HepG2 (cell line): ENCODE data around the gene PDLIM5. TPM values are rescaled to one million over a fixed set of nuclear protein-coding genes. Genes with fewer than 3 reads are reported as not detected.

Source experiments
- ATAC-seq: fragments of 200-7000 bp; cut with Tn5 transposase; 3 replicates; pipeline ENCODE4 v1.9.1; 2020; ENCODE audit warnings: mild to moderate bottlenecking, moderate library complexity
- BruUV-seq: library from RNA; stranded (reverse); fragments of 400-500 nt; replicated peaks from 2 replicates; lab custom pipeline; 2021; lab: Mats Ljungman, UMichigan
- CTCF ChIA-PET: fragments of 300-600 bp; formaldehyde crosslinking; extraction: SDS; loops from one replicate; lab custom pipeline; 2021; ENCODE audit warnings: low total read pairs, inconsistent platforms, low intra/inter-chr PET ratio; lab: Yijun Ruan, JAX
- POLR2A ChIA-PET: fragments of 350-600 bp; sonication (Branson Sonifier 250); formaldehyde crosslinking; loops from one replicate; lab custom pipeline; 2020; ENCODE audit warnings: antibody characterized with exemption, inconsistent platforms; lab: Yijun Ruan, JAX
- DNase-seq: peaks from one replicate; pipeline ENCODE4 v3.0.0-alpha.2; 2015; ENCODE audit warnings: low spot score
- FAIRE-seq: peaks from 3 replicates; lab custom pipeline; 2011; peaks lifted over from hg19 to GRCh38; lab: Jason Lieb, UNC
- H2AFZ ChIP-seq: one replicate; pipeline ENCODE4 v1.6.1; 2011; ENCODE audit warnings: low read length, inconsistent platforms
- H3K27ac ChIP-seq: fragments of 300-600 bp; 3 replicates; pipeline ENCODE4 v1.8.0; 2011; ENCODE audit warnings: mixed run types, mild to moderate bottlenecking, mixed read lengths, low read length, inconsistent platforms; ENCODE audit not compliant: insufficient read depth; ENCODE audit errors: extremely low read length
- H3K27me3 ChIP-seq, 2 experiments: fragments of 200-600 bp in 1 of 2; 2 replicates in 1 of 2; 3 replicates in 1 of 2; pipeline versions ENCODE4 v1.6.0 to v1.8.0; 2011; ENCODE audit warnings: low read length in 2 of 2, mild to moderate bottlenecking in 2 of 2, moderate library complexity in 2 of 2, inconsistent platforms in 1 of 2; ENCODE audit not compliant: insufficient read depth in 2 of 2, control insufficient read depth in 1 of 2
- H3K36me3 ChIP-seq, 2 experiments: fragments of 200-600 bp in 1 of 2; replicated peaks in 1 of 2; 2 replicates in 1 of 2; 3 replicates in 1 of 2; pipeline versions ENCODE4 v1.5.1 to v1.8.0; 2011; ENCODE audit warnings: low read length in 2 of 2, inconsistent platforms in 1 of 2; ENCODE audit not compliant: insufficient read depth in 2 of 2, control insufficient read depth in 1 of 2
- H3K4me1 ChIP-seq: 2 replicates; pipeline ENCODE4 v1.5.1; 2012; ENCODE audit warnings: low read length, inconsistent platforms; ENCODE audit not compliant: insufficient read depth
- H3K4me2 ChIP-seq: 2 replicates; pipeline ENCODE4 v1.6.0; 2011; ENCODE audit warnings: low read depth, low read length, inconsistent platforms
- H3K4me3 ChIP-seq, 3 experiments: fragments of 200-600 bp in 1 of 3; sonication (generic), shearing (Covaris generic) in 1 of 3; replicated peaks in 1 of 3; 2 replicates each; pipeline ENCODE4 v1.5.1; 2011 to 2016; ENCODE audit warnings: low read length in 3 of 3, inconsistent platforms in 2 of 3, low read depth in 2 of 3, mild to moderate bottlenecking in 2 of 3, control low read depth in 1 of 3, mixed read lengths in 1 of 3; ENCODE audit not compliant: insufficient read depth in 1 of 3
- H3K79me2 ChIP-seq: one replicate; pipeline ENCODE4 v1.6.1; 2011; ENCODE audit warnings: low read length, inconsistent platforms; ENCODE audit not compliant: insufficient read depth
- H3K9ac ChIP-seq: 2 replicates; pipeline ENCODE4 v1.6.0; 2011; ENCODE audit warnings: mild to moderate bottlenecking, low read depth, low read length, inconsistent platforms; ENCODE audit not compliant: insufficient read depth
- H3K9me3 ChIP-seq: 2 replicates; pipeline ENCODE4 v1.5.1; 2012; ENCODE audit warnings: mild to moderate bottlenecking, low read length
- H4K20me1 ChIP-seq: 2 replicates; pipeline ENCODE4 v1.6.0; 2011; ENCODE audit warnings: inconsistent platforms, mild to moderate bottlenecking, low read length, moderate library complexity; ENCODE audit not compliant: insufficient read depth
- GZF1 ChIP-seq: sonication (generic); formaldehyde crosslinking; IDR thresholded peaks from 2 replicates; pipeline ENCODE4 v1.5.1; 2020; ENCODE audit warnings: mild to moderate bottlenecking, missing genetic modification reagents
- HHEX ChIP-seq: IDR thresholded peaks from 2 replicates; pipeline ENCODE4 v1.6.1; 2016; ENCODE audit warnings: control low read depth
- KLF15 ChIP-seq: sonication (generic); formaldehyde crosslinking; IDR thresholded peaks from 2 replicates; pipeline ENCODE4 v1.8.1; 2023; ENCODE audit warnings: borderline replicate concordance, mild to moderate bottlenecking, inconsistent platforms, missing genetic modification reagents, mixed read lengths
- MTA3 ChIP-seq: sonication (generic); formaldehyde crosslinking; IDR thresholded peaks from 2 replicates; pipeline ENCODE4 v1.4.0; 2020; ENCODE audit warnings: missing genetic modification reagents
- RBM22 ChIP-seq: fragments of 200-400 bp; formaldehyde crosslinking; optimal IDR thresholded peaks from 2 replicates; pipeline ENCODE3; 2017; ENCODE audit warnings: mild to moderate bottlenecking, low read length, moderate library complexity
- XBP1 ChIP-seq: sonication (generic); formaldehyde crosslinking; IDR thresholded peaks from 2 replicates; pipeline ENCODE4 v1.5.0; 2020; ENCODE audit warnings: missing genetic modification reagents
- ZBTB21 ChIP-seq: sonication (generic); formaldehyde crosslinking; IDR thresholded peaks from 2 replicates; pipeline ENCODE4 v1.4.0; 2020; ENCODE audit warnings: missing genetic modification reagents
- ZNF12 ChIP-seq: sonication (generic); formaldehyde crosslinking; IDR thresholded peaks from 2 replicates; pipeline ENCODE4 v1.5.0; 2020; ENCODE audit warnings: missing genetic modification reagents
- ZNF136 ChIP-seq: sonication (generic); formaldehyde crosslinking; IDR thresholded peaks from 2 replicates; pipeline ENCODE4 v1.8.1; 2022; ENCODE audit warnings: low read depth, mild to moderate bottlenecking, moderate library complexity, missing genetic modification reagents
- ZNF788 ChIP-seq: sonication (generic); formaldehyde crosslinking; IDR thresholded peaks from 2 replicates; pipeline ENCODE4 v1.5.0; 2020; ENCODE audit warnings: mild to moderate bottlenecking, missing genetic modification reagents, borderline replicate concordance
- ZSCAN29 ChIP-seq: sonication (generic); formaldehyde crosslinking; conservative IDR thresholded peaks from 2 replicates; pipeline ENCODE4 v1.4.0; 2020; ENCODE audit warnings: mild to moderate bottlenecking, missing genetic modification reagents
- WGBS: methylation state at CpG from one replicate; pipeline ENCODE4 v1.1.6; 2017; ENCODE audit warnings: low lambda C conversion rate; 5-methylcytosine and 5-hydroxymethylcytosine counted together
- in situ Hi-C: cut with HindIII; loops from 2 replicates; pipeline ENCODE4 v1.10.0; 2017; ENCODE audit warnings: low pct_unique_long_range_greater_than_20kb; ENCODE audit not compliant: extremely low pct_ligation_motif_present
- intact Hi-C: fragments of 100-400 bp; cut with micrococcal nuclease; formaldehyde crosslinking; loops from one replicate; pipeline ENCODE4 v1.10.0; 2022; ENCODE audit not compliant: unreplicated experiment
- polyA plus RNA-seq, 8 experiments: library from polyadenylated mRNA; depleted of rRNA in 3 of 8; stranded (reverse) in 7 of 8; unstranded in 1 of 8; fragments of >200 nt; fragmentation: Illumina TruSeq in 4 of 8; extraction: Trizol in 4 of 8; gene quantifications; 2 replicates each; pipeline versions ENCODE4 v1.2.1 to v1.2.3, GENCODE V29; 2011 to 2016; ENCODE audit warnings: low read depth in 4 of 8, missing spikeins in 1 of 8, mixed read lengths in 1 of 8; ENCODE audit not compliant: insufficient read depth in 1 of 8
- total RNA-seq, 5 experiments: library from RNA; depleted of rRNA; stranded (reverse); fragments of >200 nt; fragmentation: Illumina TruSeq; extraction: Trizol; gene quantifications; 2 replicates each; pipeline ENCODE4 v1.2.3, GENCODE V29; 2016; ENCODE audit warnings: low read depth in 1 of 5
- TF ChIP-seq, protein P1 (sequence below), 2 experiments: fragments of 450-650 bp in 1 of 2; sonication (generic) in 1 of 2; formaldehyde crosslinking in 1 of 2; IDR thresholded peaks; 2 replicates each; pipeline versions ENCODE4 v1.6.1 to v1.8.0; 2016 to 2022; ENCODE audit warnings: antibody characterized with exemption in 1 of 2, mild to moderate bottlenecking in 1 of 2, missing genetic modification reagents in 1 of 2

The PDLIM5 gene
- total and polyA plus RNA-seq, 2 of the 13 experiments (the other 11 are each of a cell fraction or from before 2014, with no cell fraction given): 52.8 to 119 TPM

DNA sequence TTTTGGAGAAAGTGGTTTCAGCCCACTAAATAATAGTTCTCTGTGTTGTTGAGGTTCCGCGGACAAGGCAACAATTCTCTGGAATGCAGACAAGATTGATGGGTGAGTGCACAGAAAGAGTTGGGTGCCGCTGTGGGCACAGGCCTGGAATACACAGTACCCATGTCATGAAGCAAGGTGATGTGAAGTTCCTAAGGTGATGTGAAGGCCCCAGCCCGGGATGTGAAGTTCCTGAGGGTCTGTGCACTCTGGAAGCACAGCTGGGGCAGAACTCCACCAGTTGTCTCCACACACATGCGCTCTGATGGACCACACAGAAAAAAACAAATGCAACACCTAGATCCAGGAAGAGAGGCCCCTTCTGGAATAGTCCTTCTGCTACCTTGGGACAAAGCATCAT is 219.4 kb downstream of the PDLIM5 start:
- in situ Hi-C loops: no loop called here
- FAIRE-seq: no peak

DNA sequence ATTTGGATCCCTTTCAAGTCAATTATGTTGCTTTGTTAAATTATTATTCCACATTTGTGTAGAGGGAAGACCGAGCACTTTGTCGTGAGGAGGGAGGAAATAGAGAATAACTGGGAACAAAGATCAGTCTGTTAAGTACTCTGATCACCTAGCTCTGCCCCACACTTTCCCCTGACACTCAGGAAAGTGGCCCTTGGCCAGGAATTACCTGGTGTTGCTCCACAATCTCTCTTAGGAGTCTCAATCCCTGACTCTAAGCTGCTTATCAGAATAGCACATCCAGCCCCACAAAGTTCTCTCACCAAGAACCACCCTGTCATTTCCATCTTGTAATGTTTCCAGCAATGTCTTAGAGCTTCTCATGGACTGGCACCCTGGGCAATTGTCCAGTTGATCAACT is 222.2 kb downstream of the PDLIM5 start:
- BruUV-seq: no TSS peak
- Histone ChIP-seq H4K20me1 (no peaks in the 10 kb centered on the region), H3K4me2 (no peak overlapping the region), H3K4me1 (no peaks in the 10 kb centered on the region), H3K9ac (no peak overlapping the region), H3K36me3 (no peaks in the 10 kb centered on the region), H3K27me3 (no peaks in the 10 kb centered on the region), H3K9me3 (no peaks in the 10 kb centered on the region), H3K4me3 (no peak overlapping the region), H2AFZ (no peak overlapping the region), H3K79me2 (no peaks in the 10 kb centered on the region), H3K27ac (no peak overlapping the region)
- DNase-seq: no peak
- ChIA-PET CTCF (no interaction called here), POLR2A (no interaction called here)
- FAIRE-seq: no peak
- ATAC-seq: no peak
- WGBS: 45% methylated on average over 2 of the region's 2 CpGs
- in situ Hi-C loops: no loop called here
- intact Hi-C loops: no loop called here
- TF ChIP-seq, protein P1, sequence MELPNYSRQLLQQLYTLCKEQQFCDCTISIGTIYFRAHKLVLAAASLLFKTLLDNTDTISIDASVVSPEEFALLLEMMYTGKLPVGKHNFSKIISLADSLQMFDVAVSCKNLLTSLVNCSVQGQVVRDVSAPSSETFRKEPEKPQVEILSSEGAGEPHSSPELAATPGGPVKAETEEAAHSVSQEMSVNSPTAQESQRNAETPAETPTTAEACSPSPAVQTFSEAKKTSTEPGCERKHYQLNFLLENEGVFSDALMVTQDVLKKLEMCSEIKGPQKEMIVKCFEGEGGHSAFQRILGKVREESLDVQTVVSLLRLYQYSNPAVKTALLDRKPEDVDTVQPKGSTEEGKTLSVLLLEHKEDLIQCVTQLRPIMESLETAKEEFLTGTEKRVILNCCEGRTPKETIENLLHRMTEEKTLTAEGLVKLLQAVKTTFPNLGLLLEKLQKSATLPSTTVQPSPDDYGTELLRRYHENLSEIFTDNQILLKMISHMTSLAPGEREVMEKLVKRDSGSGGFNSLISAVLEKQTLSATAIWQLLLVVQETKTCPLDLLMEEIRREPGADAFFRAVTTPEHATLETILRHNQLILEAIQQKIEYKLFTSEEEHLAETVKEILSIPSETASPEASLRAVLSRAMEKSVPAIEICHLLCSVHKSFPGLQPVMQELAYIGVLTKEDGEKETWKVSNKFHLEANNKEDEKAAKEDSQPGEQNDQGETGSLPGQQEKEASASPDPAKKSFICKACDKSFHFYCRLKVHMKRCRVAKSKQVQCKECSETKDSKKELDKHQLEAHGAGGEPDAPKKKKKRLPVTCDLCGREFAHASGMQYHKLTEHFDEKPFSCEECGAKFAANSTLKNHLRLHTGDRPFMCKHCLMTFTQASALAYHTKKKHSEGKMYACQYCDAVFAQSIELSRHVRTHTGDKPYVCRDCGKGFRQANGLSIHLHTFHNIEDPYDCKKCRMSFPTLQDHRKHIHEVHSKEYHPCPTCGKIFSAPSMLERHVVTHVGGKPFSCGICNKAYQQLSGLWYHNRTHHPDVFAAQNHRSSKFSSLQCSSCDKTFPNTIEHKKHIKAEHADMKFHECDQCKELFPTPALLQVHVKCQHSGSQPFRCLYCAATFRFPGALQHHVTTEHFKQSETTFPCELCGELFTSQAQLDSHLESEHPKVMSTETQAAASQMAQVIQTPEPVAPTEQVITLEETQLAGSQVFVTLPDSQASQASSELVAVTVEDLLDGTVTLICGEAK (IDR thresholded peaks at IDR 0.05): no peak
- TF ChIP-seq, protein P1 (CRISPR knock-in tag; IDR thresholded peaks at IDR 0.05): no peak
- TF ChIP-seq ZBTB21 (CRISPR knock-in tag): no peak
- TF ChIP-seq ZSCAN29: no peak
- no peak for TF ChIP-seq HHEX (CRISPR knock-in tag)
- no peak for TF ChIP-seq ZNF136 (CRISPR knock-in tag)
- no peak for TF ChIP-seq ZNF788 (CRISPR knock-in tag)
- TF ChIP-seq KLF15: no peak
- no peak for TF ChIP-seq ZNF12 (CRISPR knock-in tag)
- no peak for TF ChIP-seq MTA3 (CRISPR knock-in tag)
- no peak for TF ChIP-seq GZF1

More for the DNA sequence above, 219.4 kb downstream of the PDLIM5 start:
- Histone ChIP-seq H3K4me3 (no peak overlapping the region), H3K9me3 (no peaks in the 10 kb centered on the region), H3K36me3 (0 out of 5 replicates have a peak, but pooled peaks cover 0 to 3% of the 10 kb centered on the region in 2 experiments), H2AFZ (no peak overlapping the region), H3K9ac (no peak overlapping the region), H3K27ac (no peak overlapping the region), H3K79me2 (no peaks in the 10 kb centered on the region), H3K4me1 (no peaks in the 10 kb centered on the region), H3K27me3 (no peaks in the 10 kb centered on the region), H3K4me2 (no peak overlapping the region), H4K20me1 (no peaks in the 10 kb centered on the region)
- no TSS peak for BruUV-seq
- DNase-seq (no peak), ATAC-seq (no peak)
- intact Hi-C loops: no loop called here
- CTCF ChIA-PET: no interaction called here
- 94% methylated on average over 4 of the region's 5 CpGs for WGBS
- POLR2A ChIA-PET: no interaction called here
- TF ChIP-seq XBP1 (CRISPR knock-in tag) (no peak), RBM22 (peak; percentile 71)
